ENCODE results near the gene PPP2R5D. TPM values are rescaled to one million over a fixed set of nuclear protein-coding genes. Genes with fewer than 3 reads are reported as not detected.

PPP2R5D gene
- total RNA-seq, 4 donors from 2014 or later, result 44.3 to 68.2 (median 52.6) TPM

DNA sequence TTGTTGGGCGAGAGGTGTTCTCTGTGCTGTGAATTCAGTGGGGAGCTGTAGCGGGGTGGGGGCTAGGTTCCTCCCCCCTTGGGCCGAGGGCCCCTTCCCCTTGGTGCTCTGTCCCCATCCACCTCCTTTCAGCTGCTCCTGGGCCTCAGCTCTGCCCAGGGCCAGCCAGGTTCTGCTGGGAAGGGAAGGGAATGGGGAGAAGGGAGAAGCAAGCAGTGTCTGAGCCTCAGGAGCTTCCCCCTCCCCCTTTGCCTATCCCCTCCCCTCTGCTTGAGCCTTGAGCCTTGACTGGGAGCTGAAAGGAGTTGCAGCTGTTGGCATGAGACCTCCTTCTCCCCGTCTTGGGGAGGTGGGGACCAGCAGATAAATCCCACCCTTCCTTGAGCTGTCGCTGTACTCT is 36.5 kb downstream of the PPP2R5D start:
- DNase-seq, result peak in 1 of 2 donors; percentile 40
- TF ChIP-seq POLR2A (IDR thresholded peaks at IDR 0.05), result no peak
- TF ChIP-seq, protein P1, sequence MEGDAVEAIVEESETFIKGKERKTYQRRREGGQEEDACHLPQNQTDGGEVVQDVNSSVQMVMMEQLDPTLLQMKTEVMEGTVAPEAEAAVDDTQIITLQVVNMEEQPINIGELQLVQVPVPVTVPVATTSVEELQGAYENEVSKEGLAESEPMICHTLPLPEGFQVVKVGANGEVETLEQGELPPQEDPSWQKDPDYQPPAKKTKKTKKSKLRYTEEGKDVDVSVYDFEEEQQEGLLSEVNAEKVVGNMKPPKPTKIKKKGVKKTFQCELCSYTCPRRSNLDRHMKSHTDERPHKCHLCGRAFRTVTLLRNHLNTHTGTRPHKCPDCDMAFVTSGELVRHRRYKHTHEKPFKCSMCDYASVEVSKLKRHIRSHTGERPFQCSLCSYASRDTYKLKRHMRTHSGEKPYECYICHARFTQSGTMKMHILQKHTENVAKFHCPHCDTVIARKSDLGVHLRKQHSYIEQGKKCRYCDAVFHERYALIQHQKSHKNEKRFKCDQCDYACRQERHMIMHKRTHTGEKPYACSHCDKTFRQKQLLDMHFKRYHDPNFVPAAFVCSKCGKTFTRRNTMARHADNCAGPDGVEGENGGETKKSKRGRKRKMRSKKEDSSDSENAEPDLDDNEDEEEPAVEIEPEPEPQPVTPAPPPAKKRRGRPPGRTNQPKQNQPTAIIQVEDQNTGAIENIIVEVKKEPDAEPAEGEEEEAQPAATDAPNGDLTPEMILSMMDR (IDR thresholded peaks at IDR 0.05 in 4 of 5, conservative IDR thresholded peaks at IDR 0.05 in 1 of 5), result no peak
- peak overlapping the region; percentile 65 to 93 (median 84) for H3K4me3 ChIP-seq
- in situ Hi-C loops (cut with MboI; ENCODE audit: low sequenced_read_pairs in 4 of 4), result no loop called here
- ATAC-seq, result peak; percentile 1 to 15
- H3K27me3 ChIP-seq, result no peaks in the 10 kb centered on the region
- intact Hi-C loops (cut with DNase I; ENCODE audit: low total_unique reads), result no loop called here
- no peaks in the 10 kb centered on the region for H3K9me3 ChIP-seq
- H3K4me1 ChIP-seq, result peaks cover 85 to 87% of the 10 kb centered on the region in 2 donors
- peaks cover 0 to 45% of the 10 kb centered on the region in 2 donors for H3K36me3 ChIP-seq
- H3K27ac ChIP-seq, result peak overlapping the region; percentile 95 to 98 (median 98)

- ATAC-seq (peak; percentile 76 to 84), DNase-seq (peak; percentile 67 to 93)
- peak within 1 kb of the TSS; percentile 65 to 93 (median 84) for H3K4me3 ChIP-seq
- H3K9me3 ChIP-seq, result no peaks in the 10 kb centered on the region
- peak; percentile 37 to 74 for TF ChIP-seq POLR2A (IDR thresholded peaks at IDR 0.05)
- TF ChIP-seq, protein P1 (IDR thresholded peaks at IDR 0.05 in 4 of 5, conservative IDR thresholded peaks at IDR 0.05 in 1 of 5), result no peak
- no peaks in the 10 kb centered on the region for H3K27me3 ChIP-seq
- H3K27ac ChIP-seq, result peak within 1 kb of the TSS; percentile 95 to 98 (median 98)
- intact Hi-C loops (cut with DNase I; ENCODE audit: low total_unique reads) (no loop called here), in situ Hi-C loops (cut with MboI; ENCODE audit: low sequenced_read_pairs in 4 of 4) (no loop called here)
- H3K36me3 ChIP-seq, result peaks cover 0 to 45% of the 10 kb centered on the region in 2 donors
- H3K4me1 ChIP-seq, result peaks cover 85 to 87% of the 10 kb centered on the region in 2 donors
Measured at GRCh38 chr6:43021270-43022047, 37.1 kb downstream of the PPP2R5D start, which contains the start of gene RRP36. TSS of gene RRP36 (plus strand) at chr6:43021623. CDS start at chr6:43021655, 32 bp downstream.

GRCh38 chr6:43024436-43024835 is 40.1 kb downstream of the PPP2R5D start:
- H3K36me3 ChIP-seq, result peaks cover 0 to 48% of the 10 kb centered on the region in 2 donors
- intact Hi-C loops (cut with DNase I; ENCODE audit: low total_unique reads) (no loop called here), in situ Hi-C loops (cut with MboI; ENCODE audit: low sequenced_read_pairs in 4 of 4) (no loop called here)
- no peak overlapping the region for H3K4me3 ChIP-seq
- DNase-seq (no peak), ATAC-seq (no peak)
- H3K27ac ChIP-seq, result peak overlapping the region in 3 of 4 donors; percentile 24 to 84 (median 76)
- no peaks in the 10 kb centered on the region for H3K9me3 ChIP-seq
- H3K27me3 ChIP-seq, result no peaks in the 10 kb centered on the region
- TF ChIP-seq POLR2A (IDR thresholded peaks at IDR 0.05), result no peak
- TF ChIP-seq, protein P1 (IDR thresholded peaks at IDR 0.05 in 4 of 5, conservative IDR thresholded peaks at IDR 0.05 in 1 of 5), result no peak
- H3K4me1 ChIP-seq, result peaks cover 64 to 65% of the 10 kb centered on the region in 2 donors

DNA sequence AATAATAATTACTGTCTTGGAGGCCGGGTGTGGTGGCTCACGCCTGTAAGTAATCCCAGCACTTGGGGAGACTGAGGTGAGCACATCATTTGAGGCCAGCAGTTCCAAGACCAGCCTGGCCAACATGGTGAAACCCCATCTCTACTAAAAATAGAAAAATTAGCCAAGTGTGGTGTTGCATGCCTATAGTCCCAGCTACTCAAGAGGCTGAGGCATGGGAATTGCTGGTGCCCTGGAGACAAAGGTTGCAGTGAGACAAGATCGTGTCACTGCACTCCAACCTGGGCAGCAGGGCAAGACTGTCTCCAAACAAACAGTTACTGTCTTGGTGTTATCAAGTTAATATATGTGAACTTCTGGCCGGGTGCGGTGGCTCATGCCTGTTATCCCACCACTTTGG is 42.0 kb downstream of the PPP2R5D start:
- no peaks in the 10 kb centered on the region for H3K9me3 ChIP-seq
- H3K36me3 ChIP-seq, result peaks cover 0 to 57% of the 10 kb centered on the region in 2 donors
- no peaks in the 10 kb centered on the region for H3K27me3 ChIP-seq
- H3K4me1 ChIP-seq, result peaks cover 46 to 47% of the 10 kb centered on the region in 2 donors
- intact Hi-C loops (cut with DNase I; ENCODE audit: low total_unique reads), result no loop called here
- peak in 1 of 2 donors; percentile 81 for DNase-seq
- H3K27ac ChIP-seq, result peak overlapping the region; percentile 64 to 84 (median 76)
- ATAC-seq, result peak; percentile 65 to 72
- in situ Hi-C loops (cut with MboI; ENCODE audit: low sequenced_read_pairs in 4 of 4), result no loop called here
- no peak overlapping the region for H3K4me3 ChIP-seq
- TF ChIP-seq, protein P1 (IDR thresholded peaks at IDR 0.05 in 4 of 5, conservative IDR thresholded peaks at IDR 0.05 in 1 of 5), result no peak
- no peak for TF ChIP-seq POLR2A (IDR thresholded peaks at IDR 0.05)

Data from gastrocnemius medialis (tissue), 4 donors.